Measurements from ENCODE around the gene ZNF638.

DNA sequence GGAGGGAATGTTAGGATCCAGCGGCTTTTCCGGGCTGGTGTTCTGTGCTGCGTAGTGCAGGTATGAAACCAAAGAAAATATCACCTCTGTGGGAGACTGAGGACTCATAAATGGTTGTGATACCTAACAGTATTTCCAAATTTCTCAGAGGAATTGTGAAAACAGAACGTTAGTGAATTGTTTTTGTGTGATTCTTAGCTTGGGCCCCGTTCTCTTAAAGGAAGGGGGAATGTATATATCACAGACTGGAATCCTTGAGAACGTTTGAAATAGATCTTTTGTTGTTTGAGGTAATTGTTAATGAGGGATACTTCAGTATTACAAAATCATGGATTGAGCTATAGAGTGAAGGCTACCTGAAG, 834 bp downstream of the ZNF638 start:
- TF ChIP-seq, protein P1, sequence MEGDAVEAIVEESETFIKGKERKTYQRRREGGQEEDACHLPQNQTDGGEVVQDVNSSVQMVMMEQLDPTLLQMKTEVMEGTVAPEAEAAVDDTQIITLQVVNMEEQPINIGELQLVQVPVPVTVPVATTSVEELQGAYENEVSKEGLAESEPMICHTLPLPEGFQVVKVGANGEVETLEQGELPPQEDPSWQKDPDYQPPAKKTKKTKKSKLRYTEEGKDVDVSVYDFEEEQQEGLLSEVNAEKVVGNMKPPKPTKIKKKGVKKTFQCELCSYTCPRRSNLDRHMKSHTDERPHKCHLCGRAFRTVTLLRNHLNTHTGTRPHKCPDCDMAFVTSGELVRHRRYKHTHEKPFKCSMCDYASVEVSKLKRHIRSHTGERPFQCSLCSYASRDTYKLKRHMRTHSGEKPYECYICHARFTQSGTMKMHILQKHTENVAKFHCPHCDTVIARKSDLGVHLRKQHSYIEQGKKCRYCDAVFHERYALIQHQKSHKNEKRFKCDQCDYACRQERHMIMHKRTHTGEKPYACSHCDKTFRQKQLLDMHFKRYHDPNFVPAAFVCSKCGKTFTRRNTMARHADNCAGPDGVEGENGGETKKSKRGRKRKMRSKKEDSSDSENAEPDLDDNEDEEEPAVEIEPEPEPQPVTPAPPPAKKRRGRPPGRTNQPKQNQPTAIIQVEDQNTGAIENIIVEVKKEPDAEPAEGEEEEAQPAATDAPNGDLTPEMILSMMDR (IDR thresholded peaks at IDR 0.05) = no peak
- TF ChIP-seq POLR2A (IDR thresholded peaks at IDR 0.05) = no peak

Data from right lobe of liver (tissue), 4 donors.